GM18868 (cell line): ENCODE data around the gene UPK3BL2.
"Not testable (repeated sequence)": the region's sequence is repeated elsewhere in the genome, so short reads cannot be mapped to it uniquely, and the experiment has no call there.

Source experiments
- ATAC-seq: cut with Tn5 transposase; IDR thresholded peaks from one replicate; pipeline ENCODE4 v1.9.1; 2021; ENCODE audit warnings: mild to moderate bottlenecking, moderate library complexity; ENCODE audit not compliant: unreplicated experiment

The UPK3BL2 gene

GRCh38 chr7:102494473-102495149 is 48.9 kb downstream of the UPK3BL2 start:
- ATAC-seq, result peak; percentile 70

GRCh38 chr7:102494026-102494425 is 49.5 kb downstream of the UPK3BL2 start:
- not testable (repeated sequence) for ATAC-seq

- ATAC-seq, result peak; percentile 53
These were observed 50.1 kb downstream of the UPK3BL2 start for GRCh38 chr7:102493220-102493935.

- peak; percentile 51 for ATAC-seq
These were observed 52.9 kb downstream of the UPK3BL2 start for GRCh38 chr7:102490529-102491075.
